Stimulated activated naive CD8-positive, alpha-beta T cell treated with anti-CD3 and anti-CD28 coated beads, Interleukin-15, amount 100 ng/mL, for 72 hours (primary cell): ENCODE data around the gene PXN.
"Not testable (repeated sequence)": the region's sequence is repeated elsewhere in the genome, so short reads cannot be mapped to it uniquely, and the experiment has no call there.

Source experiments
- ATAC-seq: fragments of 150-1000 bp; cut with Tn5 transposase; 2 replicates; pipeline ENCODE4 v1.10.0; 2021; ENCODE audit warnings: mild to moderate bottlenecking, moderate library complexity
- DNase-seq, 2 donors: peaks; one replicate each; pipeline ENCODE4 v3.0.0; 2021 to 2022
- H3K27ac Mint-ChIP-seq, 2 donors: one replicate each; pipeline ENCODE4 v1.8.0; 2022; ENCODE audit warnings: mild to moderate bottlenecking in 2 of 2, mixed read lengths in 2 of 2, moderate library complexity in 2 of 2
- H3K27me3 Mint-ChIP-seq: one replicate; pipeline ENCODE4 v1.8.0; 2022; ENCODE audit warnings: mixed read lengths
- H3K4me1 Mint-ChIP-seq: one replicate; pipeline ENCODE4 v1.8.0; 2022; ENCODE audit warnings: mild to moderate bottlenecking, mixed read lengths
- H3K4me3 Mint-ChIP-seq, 2 donors: one replicate each; pipeline ENCODE4 v1.8.0; 2022; ENCODE audit warnings: mild to moderate bottlenecking in 2 of 2, mixed read lengths in 2 of 2, moderate library complexity in 1 of 2
- H3K9me3 Mint-ChIP-seq, 2 donors: one replicate each; pipeline ENCODE4 v1.8.0; 2022; ENCODE audit warnings: mixed read lengths in 2 of 2

Gene PXN

DNA sequence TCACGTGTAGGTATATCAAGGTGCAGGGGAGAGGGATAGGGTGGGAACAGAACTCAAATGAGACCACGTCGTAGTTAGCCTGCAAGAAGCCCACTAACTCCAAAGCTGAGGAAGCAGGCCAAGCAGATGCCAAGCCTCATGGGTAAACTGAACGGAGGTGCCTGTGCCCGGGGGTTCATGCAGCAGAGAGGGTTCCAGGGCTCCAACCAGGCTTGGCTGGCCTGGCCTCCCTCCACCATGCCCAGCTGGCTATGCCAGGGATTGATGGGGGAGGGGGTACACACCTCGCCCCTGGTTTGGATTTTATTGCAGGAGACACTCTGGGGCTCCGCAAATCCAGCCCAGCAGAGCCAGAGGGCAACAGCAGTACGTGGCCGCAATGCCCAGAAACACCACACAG, 27.3 kb downstream of the PXN start:
- no peak overlapping the region for H3K27ac Mint-ChIP-seq
- H3K27me3 Mint-ChIP-seq: no peaks in the 10 kb centered on the region
- H3K4me1 Mint-ChIP-seq: peaks cover 73% of the 10 kb centered on the region
- DNase-seq (no peak), ATAC-seq (no peak)
- H3K9me3 Mint-ChIP-seq: no peaks in the 10 kb centered on the region
- H3K4me3 Mint-ChIP-seq: no peak overlapping the region

DNA sequence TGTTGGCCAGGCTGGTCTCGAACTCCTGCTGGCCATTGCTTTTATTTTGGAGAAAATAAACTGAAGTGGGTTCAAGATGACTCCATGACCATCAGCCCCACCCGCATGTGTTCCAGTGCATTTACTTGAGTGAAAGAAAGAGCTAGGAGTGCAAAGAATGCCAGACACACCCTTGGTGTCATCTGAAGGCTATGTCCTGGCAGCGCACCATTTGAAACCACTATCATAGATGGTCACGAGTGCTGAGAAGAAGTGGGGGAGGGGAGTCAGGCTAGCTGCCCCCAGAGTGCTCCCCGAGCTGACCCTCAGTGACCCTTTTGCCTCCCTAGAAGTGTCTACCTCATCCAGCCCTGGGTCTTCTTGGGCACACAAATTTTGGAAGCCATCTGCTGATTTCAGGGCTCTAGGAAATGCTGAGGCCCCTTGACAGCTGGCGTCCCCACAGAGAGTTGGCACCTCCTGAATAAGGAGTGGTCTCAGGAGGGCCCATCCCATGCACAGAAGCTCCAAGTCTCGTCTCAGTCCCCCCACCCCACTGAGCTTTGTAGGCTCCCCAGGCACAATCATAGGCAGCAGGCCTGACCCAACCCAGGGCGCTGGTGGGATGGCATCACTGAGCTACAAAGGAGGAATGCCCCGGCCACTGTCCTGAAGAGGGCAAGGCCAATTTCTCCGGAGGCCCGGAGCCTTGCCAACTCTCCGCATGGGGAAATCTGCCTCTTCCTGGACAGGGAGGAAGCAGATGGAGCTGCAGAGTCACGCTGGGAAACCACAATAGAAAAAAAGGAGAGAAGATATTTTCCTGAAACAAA, 28.0 kb downstream of the PXN start:
- no peaks in the 10 kb centered on the region for H3K9me3 Mint-ChIP-seq
- no peak overlapping the region for H3K4me3 Mint-ChIP-seq
- H3K27ac Mint-ChIP-seq: peak overlapping the region; percentile 32 to 80
- H3K4me1 Mint-ChIP-seq: peaks cover 73% of the 10 kb centered on the region
- ATAC-seq (no peak), DNase-seq (no peak)
- no peaks in the 10 kb centered on the region for H3K27me3 Mint-ChIP-seq

DNA sequence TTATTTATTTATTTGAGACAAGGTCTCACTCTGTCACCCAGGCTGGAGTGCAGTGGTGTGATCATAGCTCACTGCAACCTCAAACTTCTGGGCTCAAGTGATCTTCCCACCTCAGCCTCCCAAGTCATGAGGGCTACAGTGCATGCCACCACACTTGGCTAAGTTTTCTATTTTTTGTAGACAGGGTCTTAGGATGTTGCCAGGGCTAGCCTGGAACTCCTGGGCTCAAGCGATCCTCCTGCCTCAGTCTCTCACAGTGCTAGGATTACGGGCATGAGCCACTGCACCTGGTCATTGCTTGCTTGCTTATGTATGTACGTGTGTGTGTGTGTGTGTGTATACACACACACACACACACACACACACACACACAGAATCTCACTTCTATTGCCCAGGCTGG, 28.7 kb downstream of the PXN start:
- not testable (repeated sequence) for H3K27me3 Mint-ChIP-seq, DNase-seq, H3K27ac Mint-ChIP-seq, H3K4me3 Mint-ChIP-seq, H3K9me3 Mint-ChIP-seq, ATAC-seq
- H3K4me1 Mint-ChIP-seq: peaks cover 76% of the 10 kb centered on the region

DNA sequence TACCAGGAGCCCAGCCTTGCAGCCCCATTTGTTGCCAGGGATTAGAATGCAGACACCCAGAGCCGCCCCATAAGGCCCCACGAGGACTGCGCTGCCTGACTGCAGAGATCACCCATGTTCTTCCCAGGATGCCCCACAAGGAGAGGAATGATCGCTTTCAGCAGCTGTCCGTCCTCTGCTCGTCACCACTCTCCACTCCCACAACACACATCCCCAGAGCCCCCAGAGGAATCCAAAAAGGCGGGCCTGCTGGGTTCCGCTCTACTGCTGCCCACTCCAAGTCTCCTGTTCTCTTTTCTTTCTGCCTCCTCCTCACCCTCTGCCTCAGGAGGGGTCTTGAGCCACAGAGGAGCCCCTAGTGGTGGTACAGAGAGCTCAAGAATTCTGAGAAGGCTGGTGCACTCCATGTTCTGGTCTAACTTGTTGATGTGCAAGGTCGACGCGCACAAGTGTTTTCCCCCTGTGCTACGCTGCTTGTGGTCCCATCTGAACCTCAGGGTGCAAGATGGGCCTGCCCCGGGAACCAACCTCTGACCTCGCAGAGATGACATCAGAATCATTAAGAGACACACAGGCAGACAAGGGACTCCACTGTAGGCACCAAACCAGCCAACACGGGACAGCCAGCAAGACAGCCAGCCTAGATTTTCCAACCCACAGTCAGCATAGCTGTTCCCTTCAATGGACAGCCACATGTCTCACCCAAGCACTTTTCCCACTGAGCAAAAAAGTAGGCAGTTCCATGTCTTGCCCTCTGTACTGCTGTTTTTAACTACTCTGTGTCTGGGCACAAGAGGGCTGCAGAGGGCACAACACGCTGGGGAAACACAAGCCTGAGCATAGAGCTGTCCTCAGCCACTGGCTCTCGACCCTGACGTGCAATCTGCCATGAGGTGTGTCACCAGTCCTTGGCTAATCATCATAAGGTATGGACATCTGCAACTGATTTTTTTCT, 29.9 kb downstream of the PXN start:
- DNase-seq (no peak), ATAC-seq (no peak)
- peaks cover 76% of the 10 kb centered on the region for H3K4me1 Mint-ChIP-seq
- peak overlapping the region in 1 of 2 donors; percentile 43 for H3K27ac Mint-ChIP-seq
- no peaks in the 10 kb centered on the region for H3K9me3 Mint-ChIP-seq
- no peak overlapping the region for H3K4me3 Mint-ChIP-seq
- no peaks in the 10 kb centered on the region for H3K27me3 Mint-ChIP-seq

DNA sequence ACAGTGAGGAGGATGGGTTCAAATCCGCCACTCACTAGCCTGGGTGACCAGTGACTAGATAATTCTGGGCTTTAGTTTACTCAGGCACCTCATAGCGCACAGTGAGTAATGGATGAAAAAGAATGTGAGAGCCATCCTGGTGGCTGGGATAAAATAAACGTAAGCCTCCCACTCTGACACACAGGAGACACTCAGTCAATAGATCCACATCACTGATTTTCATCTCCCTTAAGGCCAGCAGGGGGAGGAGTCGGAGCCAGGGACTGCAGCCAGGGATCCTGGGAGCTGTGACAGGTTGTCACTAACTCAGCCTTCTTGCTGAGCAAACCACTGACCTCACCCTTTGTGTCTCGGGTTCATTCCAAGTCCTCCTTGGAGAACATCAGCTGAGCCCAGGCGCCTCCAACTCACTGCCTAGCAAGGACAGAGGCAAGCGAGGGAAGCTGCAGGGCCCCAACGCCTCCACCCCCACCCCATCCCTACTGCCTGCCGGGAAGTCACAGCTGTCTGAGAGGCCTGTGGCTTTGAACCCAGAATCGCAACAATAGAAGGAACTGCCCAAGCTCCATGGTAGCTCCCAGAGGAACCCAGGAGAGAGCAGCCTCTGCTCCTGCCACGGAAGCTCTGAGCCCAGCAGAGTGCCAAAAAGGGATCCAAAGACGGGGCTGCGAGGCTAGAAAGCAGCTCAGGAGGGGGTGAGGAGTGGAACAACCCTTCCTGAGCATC, 30.7 kb downstream of the PXN start:
- DNase-seq (no peak), ATAC-seq (no peak)
- H3K27me3 Mint-ChIP-seq: no peaks in the 10 kb centered on the region
- H3K9me3 Mint-ChIP-seq: no peaks in the 10 kb centered on the region
- peaks cover 81% of the 10 kb centered on the region for H3K4me1 Mint-ChIP-seq
- peak overlapping the region in 1 of 2 donors; percentile 44 for H3K27ac Mint-ChIP-seq
- H3K4me3 Mint-ChIP-seq: no peak overlapping the region

DNA sequence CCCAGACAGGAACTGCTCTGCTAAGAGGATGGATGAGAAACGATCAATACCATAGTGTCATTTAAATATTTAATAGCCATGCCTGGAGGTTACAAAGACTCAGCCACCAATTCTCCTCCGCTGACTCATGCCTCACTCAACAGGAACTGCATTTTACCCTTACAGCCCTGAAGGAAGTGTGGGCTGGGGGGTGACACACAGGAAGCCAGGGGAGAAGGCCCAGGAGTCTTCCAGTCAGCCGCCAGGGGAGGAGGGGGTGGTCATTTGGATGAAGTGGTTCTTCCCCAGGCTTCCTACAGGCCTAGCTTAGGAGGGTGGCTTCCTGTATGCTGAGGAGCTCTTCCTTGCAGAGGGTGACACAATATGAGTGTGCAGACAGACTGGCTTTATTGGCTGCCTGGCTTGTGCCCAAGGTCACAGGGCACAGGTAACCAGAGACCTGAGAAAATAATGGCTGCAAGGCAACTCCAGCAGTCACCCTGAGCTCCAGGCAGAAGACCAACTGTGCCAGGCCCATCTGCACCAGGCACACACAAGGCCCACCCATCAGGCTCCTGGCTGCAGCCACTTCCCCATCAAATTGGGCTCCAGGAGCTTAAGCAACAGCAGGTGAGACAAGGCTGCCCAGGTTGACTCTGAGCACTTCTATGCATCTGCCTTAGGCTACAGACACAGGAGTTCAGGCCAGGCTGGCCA, 34.1 kb downstream of the PXN start:
- Mint-ChIP-seq H3K27me3 (no peaks in the 10 kb centered on the region), H3K4me1 (peaks cover 93% of the 10 kb centered on the region), H3K9me3 (no peaks in the 10 kb centered on the region), H3K27ac (peak overlapping the region; percentile 91 to 97), H3K4me3 (peak overlapping the region; percentile 66 to 79)
- DNase-seq (peak; percentile 60 to 86), ATAC-seq (peak; percentile 87)

DNA sequence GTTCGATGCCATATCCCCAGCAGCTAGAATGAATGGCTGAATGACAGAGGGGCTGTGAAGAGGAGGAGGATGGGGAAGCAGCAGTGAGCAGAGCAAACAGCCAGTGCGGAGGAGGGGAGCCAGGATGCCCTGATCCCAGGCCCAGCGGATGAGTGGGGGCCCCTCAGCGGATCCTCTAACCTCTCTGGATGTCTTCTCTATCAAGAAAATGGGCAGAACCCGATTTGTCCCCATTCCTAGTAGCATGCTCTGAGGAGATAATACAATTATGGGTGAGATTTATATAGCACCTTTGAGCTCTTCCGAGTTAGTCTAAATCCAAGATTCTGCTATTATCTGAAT, 34.6 kb downstream of the PXN start:
- Mint-ChIP-seq H3K4me1 (peaks cover 94% of the 10 kb centered on the region), H3K9me3 (no peaks in the 10 kb centered on the region), H3K27ac (peak overlapping the region; percentile 91 to 97), H3K27me3 (no peaks in the 10 kb centered on the region), H3K4me3 (peak overlapping the region; percentile 66 to 79)
- no peak for DNase-seq
- ATAC-seq: no peak

DNA sequence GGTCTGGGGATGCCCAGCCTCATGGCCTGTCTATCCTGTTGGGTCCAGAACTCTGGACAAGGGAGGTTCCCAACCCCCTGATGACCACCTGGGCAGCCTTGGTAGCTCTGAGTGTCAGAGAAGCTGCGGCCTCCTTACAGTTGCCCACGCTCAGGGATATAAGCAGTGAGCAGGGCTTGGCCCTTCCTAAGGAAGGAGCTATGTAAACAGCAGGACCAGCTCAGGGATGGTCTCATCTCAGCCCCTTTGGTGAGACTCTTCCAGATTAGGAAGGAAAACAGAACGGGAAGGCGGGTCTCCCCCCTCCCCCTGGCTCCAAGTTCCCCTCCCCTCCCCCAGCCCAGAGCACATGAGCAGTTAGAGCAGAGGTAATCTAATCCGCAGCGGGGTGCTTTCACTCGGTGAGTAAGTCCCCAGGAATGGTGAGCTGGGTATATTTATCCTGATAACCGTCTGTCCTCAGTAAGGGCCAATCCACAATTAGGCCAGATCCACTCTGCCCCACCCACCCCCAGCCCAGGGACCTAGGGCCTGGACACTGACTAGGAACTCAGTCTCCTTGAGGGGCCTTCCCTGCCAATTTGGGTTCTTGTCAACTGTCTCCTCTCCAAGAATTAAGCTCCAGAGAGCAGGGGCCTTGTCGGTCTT, 35.1 kb downstream of the PXN start:
- H3K27me3 Mint-ChIP-seq: no peaks in the 10 kb centered on the region
- H3K4me3 Mint-ChIP-seq: peak overlapping the region; percentile 66 to 79
- H3K4me1 Mint-ChIP-seq: peaks cover 94% of the 10 kb centered on the region
- no peaks in the 10 kb centered on the region for H3K9me3 Mint-ChIP-seq
- peak overlapping the region; percentile 91 to 97 for H3K27ac Mint-ChIP-seq
- DNase-seq: no peak
- ATAC-seq: no peak

DNA sequence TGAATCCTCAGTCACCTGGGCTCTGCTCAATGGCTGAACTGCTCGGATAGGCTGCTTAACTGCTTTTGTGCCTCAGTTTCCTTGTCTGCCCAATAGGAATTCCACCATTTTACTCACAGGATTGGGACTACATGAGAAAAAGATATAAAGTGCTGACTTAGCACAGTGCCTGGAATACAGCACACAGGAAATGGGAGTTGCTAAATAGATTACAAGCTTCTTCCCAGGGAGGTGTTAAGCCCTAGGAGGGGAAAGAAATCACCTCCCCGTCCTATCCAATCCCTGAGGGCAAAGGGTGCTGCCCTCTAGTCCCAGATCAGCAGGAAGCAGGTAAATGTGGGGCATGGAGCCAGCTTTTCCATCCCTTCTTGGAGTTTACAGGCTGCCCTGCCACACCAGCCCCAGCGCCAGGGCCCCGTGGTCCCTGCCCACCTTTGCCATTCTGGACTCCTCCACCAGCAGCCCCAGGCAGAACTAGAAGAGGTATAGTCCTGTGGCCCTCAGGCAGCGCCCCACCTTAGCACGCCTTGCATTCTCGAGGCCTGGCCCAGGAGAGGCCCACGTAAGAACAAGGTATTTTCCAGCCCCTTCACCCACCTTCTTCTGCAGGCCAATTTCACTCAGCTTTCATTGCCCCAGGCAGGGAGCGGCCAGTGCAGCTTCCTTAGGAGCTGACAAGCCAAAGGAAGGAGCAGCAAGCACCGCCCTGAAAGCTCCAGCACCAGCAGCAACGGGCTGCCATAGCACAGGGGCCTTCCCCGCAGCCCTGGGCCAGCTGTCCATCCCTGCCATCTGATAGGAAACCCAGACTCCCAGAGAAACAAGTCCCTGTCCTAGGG, 35.8 kb downstream of the PXN start:
- Mint-ChIP-seq H3K4me3 (no peak overlapping the region), H3K27ac (peak overlapping the region; percentile 55 to 77), H3K4me1 (peaks cover 94% of the 10 kb centered on the region), H3K27me3 (no peaks in the 10 kb centered on the region), H3K9me3 (no peaks in the 10 kb centered on the region)
- ATAC-seq (no peak), DNase-seq (no peak)

DNA sequence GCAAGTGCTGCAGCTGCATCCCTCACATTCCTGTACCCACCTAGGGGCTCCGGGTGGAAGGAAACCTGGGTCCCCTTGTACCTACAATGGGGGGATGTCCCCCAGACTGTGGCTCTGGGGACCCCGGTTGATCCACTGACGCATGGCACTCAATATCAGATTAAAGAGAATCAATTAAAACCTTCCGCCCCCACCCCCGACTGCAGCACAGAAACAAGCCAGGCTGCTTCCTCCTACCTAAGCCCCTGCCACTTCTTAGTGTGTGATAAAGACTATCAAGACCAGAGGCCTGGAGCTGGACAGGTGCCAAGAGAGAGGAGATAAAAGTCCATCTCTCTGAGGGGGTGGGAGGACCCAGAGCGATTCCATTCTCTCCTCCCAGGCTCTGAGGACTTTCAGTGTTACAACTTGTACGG, 36.5 kb downstream of the PXN start:
- H3K4me3 Mint-ChIP-seq: peak overlapping the region in 1 of 2 donors; percentile 80
- no peaks in the 10 kb centered on the region for H3K27me3 Mint-ChIP-seq
- H3K4me1 Mint-ChIP-seq: peaks cover 94% of the 10 kb centered on the region

DNA sequence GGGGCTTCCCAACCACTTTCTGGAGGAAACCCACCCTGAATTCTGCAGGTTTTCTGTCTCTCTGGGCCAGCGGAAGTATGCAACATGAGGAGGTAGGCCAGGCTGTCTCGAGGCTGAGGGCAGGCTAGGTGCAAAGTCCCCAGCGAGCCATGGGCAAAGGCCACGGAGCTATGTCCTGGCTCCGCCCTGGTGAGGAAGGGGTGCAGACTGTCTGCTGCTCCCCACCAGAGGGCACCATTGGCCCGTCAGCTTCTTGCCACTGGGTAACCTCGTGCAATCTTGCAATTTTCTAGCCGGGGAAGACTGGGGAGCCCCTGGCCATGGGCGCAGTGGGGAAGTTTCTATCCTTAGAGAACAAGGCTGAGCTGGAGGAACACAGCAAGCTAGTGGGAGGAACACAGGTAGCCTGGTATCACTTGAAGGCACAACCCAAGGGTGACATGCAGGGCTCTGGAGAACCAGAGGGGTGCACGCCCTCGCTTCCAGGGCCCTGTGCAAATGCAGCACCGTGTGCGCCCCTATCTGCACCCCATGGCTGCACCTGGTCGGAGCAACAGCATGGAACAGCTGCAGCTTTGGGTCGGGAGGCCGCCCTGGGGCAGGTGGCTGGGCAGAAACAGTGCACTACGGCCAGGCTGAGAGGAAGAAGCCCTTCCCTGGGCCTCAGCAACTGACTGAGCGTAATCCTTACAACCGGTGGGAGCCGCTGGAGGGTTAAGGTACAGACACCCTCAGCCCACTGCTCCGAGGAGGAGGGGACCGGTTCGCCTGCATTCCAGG, 37.0 kb downstream of the PXN start:
- H3K9me3 Mint-ChIP-seq: no peaks in the 10 kb centered on the region
- H3K4me3 Mint-ChIP-seq: peak overlapping the region; percentile 48 to 80
- DNase-seq (peak; percentile 79 to 87), ATAC-seq (peak; percentile 80)
- H3K27me3 Mint-ChIP-seq: no peaks in the 10 kb centered on the region
- H3K27ac Mint-ChIP-seq: peak overlapping the region; percentile 36 to 93
- H3K4me1 Mint-ChIP-seq: peaks cover 88% of the 10 kb centered on the region

More for the DNA sequence above, 36.5 kb downstream of the PXN start:
- ATAC-seq (no peak), DNase-seq (no peak)
- H3K27ac Mint-ChIP-seq: no peak overlapping the region
- H3K9me3 Mint-ChIP-seq: no peaks in the 10 kb centered on the region

DNA sequence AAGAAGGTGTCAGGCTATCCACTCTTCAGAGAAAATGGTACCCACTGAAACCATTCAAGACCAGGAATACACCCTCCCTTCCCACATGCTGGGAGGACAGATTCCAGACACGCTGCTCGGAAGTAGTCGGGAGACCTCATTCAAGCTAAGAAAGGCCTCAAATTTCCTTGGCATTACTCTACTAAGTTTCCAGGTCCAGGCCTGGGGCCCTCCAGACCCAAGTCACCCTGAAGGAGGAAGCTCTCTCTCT, 37.6 kb downstream of the PXN start:
- peaks cover 83% of the 10 kb centered on the region for H3K4me1 Mint-ChIP-seq
- peak overlapping the region in 1 of 2 donors; percentile 63 for H3K27ac Mint-ChIP-seq
- H3K9me3 Mint-ChIP-seq: no peaks in the 10 kb centered on the region
- H3K27me3 Mint-ChIP-seq: no peaks in the 10 kb centered on the region
- H3K4me3 Mint-ChIP-seq: peak overlapping the region in 1 of 2 donors; percentile 48
- ATAC-seq: no peak
- DNase-seq: no peak

DNA sequence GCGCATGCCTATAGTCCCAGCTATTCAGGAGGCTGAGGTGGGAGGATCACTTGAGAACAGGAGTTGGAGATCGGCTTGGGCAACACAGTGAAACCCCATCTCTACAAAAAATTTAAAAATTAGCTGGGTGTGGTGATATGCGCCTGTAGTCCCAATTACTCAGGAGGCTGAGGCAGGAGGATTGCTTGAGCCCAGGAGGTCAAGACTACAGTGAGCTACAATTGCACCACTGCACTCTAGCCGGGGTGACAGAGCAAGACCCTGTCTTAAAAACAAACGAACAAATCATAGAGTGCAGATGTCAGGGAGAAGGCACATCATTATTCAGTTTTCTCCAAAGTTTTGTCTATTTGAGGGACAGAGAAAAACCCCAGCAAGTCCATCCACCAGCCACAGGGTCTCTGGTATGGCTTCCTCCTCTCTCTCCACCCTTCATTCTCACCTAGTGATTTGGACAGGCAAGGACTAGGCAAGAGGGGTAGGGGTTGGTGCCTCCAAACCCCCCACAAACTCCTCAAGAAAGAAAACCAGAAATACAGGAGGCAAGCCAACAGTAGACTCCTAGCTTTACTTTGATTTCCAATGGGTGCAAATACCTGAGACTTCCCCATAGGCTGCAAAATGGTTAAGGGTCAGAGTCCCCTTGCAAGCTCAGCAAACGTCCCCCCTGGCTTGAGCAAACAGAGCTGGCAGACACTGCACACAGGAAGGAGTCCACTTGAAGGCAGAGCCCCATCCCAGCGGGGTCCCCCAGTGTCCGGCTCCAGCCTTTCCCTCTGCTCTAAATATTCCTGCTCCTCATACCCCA, 38.1 kb downstream of the PXN start:
- no peak for ATAC-seq
- Mint-ChIP-seq H3K4me3 (peak overlapping the region in 1 of 2 donors; percentile 48), H3K9me3 (no peaks in the 10 kb centered on the region), H3K4me1 (peaks cover 78% of the 10 kb centered on the region), H3K27me3 (no peaks in the 10 kb centered on the region), H3K27ac (peak overlapping the region in 1 of 2 donors; percentile 63)
- DNase-seq: no peak
